HG03558 (cell line): Measurements from ENCODE around the gene CDCA5.

Experiments used
- ATAC-seq: cut with Tn5 transposase; IDR thresholded peaks from one replicate; pipeline ENCODE4 v1.9.1; 2021; ENCODE audit warnings: moderate number of reproducible peaks; ENCODE audit not compliant: unreplicated experiment; ENCODE audit errors: extremely low read depth

The CDCA5 gene

GRCh38 chr11:65083834-65084597, at the start of gene CDCA5, which contains the start of gene ZFPL1:
Gene CDCA5 (minus strand): TSS chr11:65084040. CDS start chr11:65083978, 62 bp downstream.
Gene ZFPL1 (plus strand): TSS chr11:65084222. CDS start chr11:65084699, 477 bp downstream.
- ATAC-seq = peak; percentile 56

- no peak for ATAC-seq
Observed at GRCh38 chr11:65132988-65133700, 49.3 kb upstream of the CDCA5 start.

GRCh38 chr11:65132238-65132987, 48.6 kb upstream of the CDCA5 start:
- ATAC-seq = no peak

GRCh38 chr11:65131895-65132237, 48.0 kb upstream of the CDCA5 start:
- ATAC-seq = no peak

- ATAC-seq = no peak
Observed at GRCh38 chr11:65131417-65131776, 47.6 kb upstream of the CDCA5 start.

- no peak for ATAC-seq
Observed at GRCh38 chr11:65130631-65131416, 47.0 kb upstream of the CDCA5 start.

GRCh38 chr11:65129649-65130441, 46.0 kb upstream of the CDCA5 start:
- no peak for ATAC-seq

- ATAC-seq = no peak
Observed at GRCh38 chr11:65128182-65129145, 44.6 kb upstream of the CDCA5 start.

- ATAC-seq = no peak
Observed at GRCh38 chr11:65127473-65128181, 43.8 kb upstream of the CDCA5 start.

- no peak for ATAC-seq
Observed at GRCh38 chr11:65126624-65127274, 42.9 kb upstream of the CDCA5 start.

- no peak for ATAC-seq
Observed at GRCh38 chr11:65125197-65126056, 41.6 kb upstream of the CDCA5 start.

GRCh38 chr11:65124480-65125196, 40.8 kb upstream of the CDCA5 start:
- ATAC-seq = no peak

- ATAC-seq = peak; percentile 64
Observed at GRCh38 chr11:65121865-65122696, 38.2 kb upstream of the CDCA5 start, which contains the start of the genes FAU and MRPL49. Gene FAU (minus strand): TSS chr11:65122134. CDS start chr11:65121813, 321 bp downstream. Gene MRPL49 (plus strand): TSS chr11:65122321. CDS start chr11:65122347, 26 bp downstream.

GRCh38 chr11:65121447-65121864, 37.6 kb upstream of the CDCA5 start:
- ATAC-seq = no peak

GRCh38 chr11:65120831-65121230, 37.0 kb upstream of the CDCA5 start:
- ATAC-seq = no peak
